ENCODE measurements around the gene PHF1. TPM values are rescaled to one million over a fixed set of nuclear protein-coding genes. Genes with fewer than 3 reads are reported as not detected.

PHF1 gene
- total and polyA plus RNA-seq, 2 of the 4 experiments (the other 2 are of a cell fraction): 9.0 to 47.2 TPM

GRCh38 chr6:33415831-33416230, 5.0 kb downstream of the PHF1 start:
- peak overlapping the region; percentile 25 for H3K4me3 ChIP-seq (ENCODE audit: insufficient read depth, low read depth, low read length)
- peaks cover 9% of the 10 kb centered on the region for H3K9me1 ChIP-seq (ENCODE audit: insufficient read depth, low read length)
- no peaks in the 10 kb centered on the region for H3K27me3 ChIP-seq (ENCODE audit: control insufficient read depth, insufficient read depth, low read length)
- H3K27ac ChIP-seq (ENCODE audit: insufficient read depth, low read length): peak overlapping the region; percentile 78
- H2BK120ac ChIP-seq (ENCODE audit: low read depth, low read length): 0 out of 2 replicates have a peak overlapping the region, but pooled peaks have one; percentile 3
- H3K4ac ChIP-seq (ENCODE audit: low read depth, low read length): peak overlapping the region; percentile 65
- H3K79me1 ChIP-seq (ENCODE audit: low read depth in 1 of 2, low read length in 2 of 2): peaks cover 24 to 84% of the 10 kb centered on the region in 2 experiments
- H2AK5ac ChIP-seq (ENCODE audit: low read depth, low read length): peak overlapping the region; percentile 89
- H3K4me2 ChIP-seq (ENCODE audit: low read depth, low read length): peak overlapping the region; percentile 80
- peaks cover 40% of the 10 kb centered on the region for H3K36me3 ChIP-seq (ENCODE audit: control insufficient read depth, insufficient read depth, low read length)
- H2AFZ ChIP-seq (replicated peaks; ENCODE audit: low read length, poor library complexity): no peak overlapping the region
- 0 out of 2 replicates have a peak overlapping the region, but pooled peaks have one; percentile 20 for H2BK20ac ChIP-seq (ENCODE audit: low read depth, low read length)
- H4K91ac ChIP-seq (ENCODE audit: insufficient read depth, low read depth, low read length): peak overlapping the region; percentile 14
- H3K9ac ChIP-seq (ENCODE audit: low read depth, low read length): peak overlapping the region; percentile 66
- peak overlapping the region; percentile 18 for H2AK9ac ChIP-seq (replicated peaks; ENCODE audit: low read depth, low read length, poor library complexity)
- POLR2A ChIA-PET (ENCODE audit: unreplicated experiment): no interaction called here
- H3K56ac ChIP-seq (ENCODE audit: extremely low read depth, insufficient read depth, low read length): peak overlapping the region; percentile 56
- H3K14ac ChIP-seq (replicated peaks; ENCODE audit: low read depth, low read length): 0 out of 2 replicates have a peak overlapping the region, but pooled peaks have one; percentile 3
- peak overlapping the region; percentile 13; the same call in 1 of the 2 replicates for H4K5ac ChIP-seq (ENCODE audit: low read depth, low read length)
- H3K4me1 ChIP-seq (ENCODE audit: control insufficient read depth, insufficient read depth, low read length): peaks cover 19% of the 10 kb centered on the region
- H4K20me1 ChIP-seq (ENCODE audit: insufficient read depth, low read length): peaks cover 19% of the 10 kb centered on the region
- ATAC-seq (ENCODE audit: low read depth) (no peak), DNase-seq (no peak)
- H3K18ac ChIP-seq (ENCODE audit: low read depth, low read length): peak overlapping the region; percentile 34; the same call in 1 of the 2 replicates
- dilution Hi-C loops (cut with HindIII; ENCODE audit: low sequenced_read_pairs, unreplicated experiment) (no loop called here), in situ Hi-C loops (cut with MboI; ENCODE audit: low sequenced_read_pairs) (no loop called here), intact Hi-C loops (cut with micrococcal nuclease) (loop anchor here (5.0 kb wide), 2 partner anchors 104 to 119 kb away; partner anchors contain the start of genes RGL2 and TAPBP)
- TF ChIP-seq RFX5 (IDR thresholded peaks at IDR 0.05; ENCODE audit: low read depth, low read length) (no peak), NFE2L2 (IDR thresholded peaks at IDR 0.05; ENCODE audit: low read depth, low read length) (no peak), MAFK (IDR thresholded peaks at IDR 0.05; ENCODE audit: low read depth, low read length) (no peak), CTCF (conservative IDR thresholded peaks at IDR 0.05; ENCODE audit: low read depth, low read length) (no peak), BHLHE40 (IDR thresholded peaks at IDR 0.05; ENCODE audit: low read depth, low read length) (no peak), RCOR1 (IDR thresholded peaks at IDR 0.05; ENCODE audit: insufficient replicate concordance, low read length) (no peak), RAD21 (IDR thresholded peaks at IDR 0.05; ENCODE audit: low read length) (no peak), ELK1 (IDR thresholded peaks at IDR 0.05; ENCODE audit: borderline replicate concordance, low read depth, low read length) (no peak)
- no TSS peak for BruUV-seq (replicated peaks)
- WGBS, 2 experiments (ENCODE audit: extremely low coverage in 2 of 2, insufficient read length in 1 of 2): no CpG with 5 or more reads among the region's 9 CpGs
- no peaks in the 10 kb centered on the region for H3K9me3 ChIP-seq (ENCODE audit: control insufficient read depth, insufficient read depth, low read length)
- peak overlapping the region; percentile 49 to 71; a peak in 3 of 4 replicates for H4K8ac ChIP-seq (ENCODE audit: low read depth in 2 of 2, low read length in 2 of 2)
- H3K23ac ChIP-seq (ENCODE audit: low read depth, low read length): peak overlapping the region; percentile 64
- CTCF ChIA-PET: no interaction called here
- H2BK15ac ChIP-seq (ENCODE audit: low read depth, low read length): 0 out of 3 replicates have a peak overlapping the region, but pooled peaks have one; percentile 2
- peak overlapping the region; percentile 86 for H2BK5ac ChIP-seq (ENCODE audit: low read depth, low read length, poor library complexity, severe bottlenecking)
